MCF 10A (cell line): Measurements from ENCODE around the gene DPH7. TPM values are rescaled to one million over a fixed set of nuclear protein-coding genes. Genes with fewer than 3 reads are reported as not detected.

Experiments used
- BruUV-seq: library from RNA; stranded (reverse); fragments of 400-500 nt; replicated peaks from 2 replicates; lab custom pipeline; 2021; lab: Mats Ljungman, UMichigan
- CTCF ChIA-PET: fragments of 300-600 bp; sonication (Branson Sonifier 250); formaldehyde crosslinking; extraction: SDS; loops from one replicate; lab custom pipeline; 2021; ENCODE audit warnings: antibody characterized with exemption, inconsistent platforms; lab: Yijun Ruan, JAX
- POLR2A ChIA-PET: fragments of 300-600, 350-650 bp; sonication (Branson Sonifier 250); formaldehyde crosslinking; extraction: SDS; loops from one replicate; lab custom pipeline; 2020; ENCODE audit warnings: antibody characterized with exemption, inconsistent platforms; lab: Yijun Ruan, JAX
- DNase-seq: peaks from one replicate; pipeline ENCODE4 v3.0.0-alpha.2; 2018; ENCODE audit not compliant: unreplicated experiment
- H3K27ac Mint-ChIP-seq: one replicate; pipeline ENCODE4 v1.8.0; 2022; ENCODE audit warnings: mild to moderate bottlenecking, low read depth, mixed read lengths; ENCODE audit not compliant: unreplicated experiment
- H3K27me3 Mint-ChIP-seq: one replicate; pipeline ENCODE4 v1.8.0; 2022; ENCODE audit warnings: mixed read lengths; ENCODE audit not compliant: insufficient read depth, unreplicated experiment
- H3K36me3 Mint-ChIP-seq: one replicate; pipeline ENCODE4 v1.8.0; 2022; ENCODE audit warnings: mild to moderate bottlenecking, moderate library complexity, mixed read lengths; ENCODE audit not compliant: insufficient read depth, unreplicated experiment
- H3K4me1 Mint-ChIP-seq: one replicate; pipeline ENCODE4 v1.8.0; 2022; ENCODE audit warnings: mixed read lengths; ENCODE audit not compliant: insufficient read depth, unreplicated experiment
- H3K4me3 Mint-ChIP-seq: one replicate; pipeline ENCODE4 v1.8.0; 2022; ENCODE audit warnings: mild to moderate bottlenecking, moderate library complexity, mixed read lengths; ENCODE audit not compliant: unreplicated experiment
- H3K9me3 Mint-ChIP-seq: one replicate; pipeline ENCODE4 v1.8.0; 2022; ENCODE audit warnings: mixed read lengths; ENCODE audit not compliant: unreplicated experiment
- intact Hi-C: fragments of 100-400 bp; cut with micrococcal nuclease; formaldehyde crosslinking; loops from 2 replicates; pipeline ENCODE4 v1.14.1; 2022
- total RNA-seq: library from RNA; stranded (reverse); gene quantifications from 2 replicates; pipeline ENCODE4 v1.2.3, GENCODE V29; 2022
- TF ChIP-seq, protein P1 (sequence below): fragments of 200-600 bp; IDR thresholded peaks from one replicate; pipeline ENCODE4 v1.8.0; 2022; ENCODE audit warnings: antibody characterized with exemption, mild to moderate bottlenecking; ENCODE audit not compliant: unreplicated experiment

The DPH7 gene
- total RNA-seq, 1 experiment from 2014 or later = 46.4 TPM

DNA sequence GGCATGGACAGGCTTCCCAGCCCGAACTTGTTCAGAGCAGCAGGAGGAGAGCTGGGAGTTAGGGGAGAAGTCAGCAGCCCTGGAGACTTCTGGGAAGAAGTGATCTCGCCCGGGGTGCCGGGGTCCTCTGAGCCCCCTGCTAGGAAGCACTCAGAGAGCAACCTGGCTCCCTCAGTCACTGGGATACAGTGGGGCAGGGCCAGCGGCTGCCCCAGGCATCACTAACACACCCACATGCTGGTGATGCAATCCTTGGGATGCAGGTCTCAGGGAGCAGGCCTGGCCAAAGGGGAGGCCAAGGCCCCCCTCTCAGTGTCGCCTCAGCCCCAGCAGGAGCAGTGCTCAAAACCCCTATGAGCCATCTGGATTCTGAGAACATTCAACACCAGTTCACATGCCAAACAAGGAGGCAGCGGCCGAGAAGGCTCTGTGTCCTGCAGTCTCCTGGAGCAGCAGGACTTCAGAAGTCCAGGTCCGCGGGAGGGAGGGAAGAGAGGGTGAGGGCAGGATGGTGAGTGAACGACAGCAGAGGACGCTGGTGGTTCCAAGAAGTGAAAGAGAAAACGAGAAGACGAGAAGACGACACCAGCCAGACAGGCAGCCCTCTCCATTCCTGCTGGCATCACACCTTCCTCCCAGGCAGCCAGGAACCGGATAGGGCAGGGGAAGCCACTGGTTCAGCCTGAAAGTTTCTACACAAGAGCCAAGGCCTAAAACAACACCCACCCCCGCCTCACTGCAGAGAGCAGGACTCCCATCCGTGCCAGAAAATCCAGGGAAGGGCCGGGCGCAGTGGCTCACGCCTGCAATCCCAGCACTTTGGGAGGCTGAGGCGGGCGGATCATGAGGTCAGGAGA lies 30.8 kb downstream of the DPH7 start:
- ChIA-PET POLR2A (no interaction called here), CTCF (no interaction called here)
- BruUV-seq = no TSS peak
- H3K4me1 Mint-ChIP-seq = peaks cover 5% of the 10 kb centered on the region
- TF ChIP-seq, protein P1, sequence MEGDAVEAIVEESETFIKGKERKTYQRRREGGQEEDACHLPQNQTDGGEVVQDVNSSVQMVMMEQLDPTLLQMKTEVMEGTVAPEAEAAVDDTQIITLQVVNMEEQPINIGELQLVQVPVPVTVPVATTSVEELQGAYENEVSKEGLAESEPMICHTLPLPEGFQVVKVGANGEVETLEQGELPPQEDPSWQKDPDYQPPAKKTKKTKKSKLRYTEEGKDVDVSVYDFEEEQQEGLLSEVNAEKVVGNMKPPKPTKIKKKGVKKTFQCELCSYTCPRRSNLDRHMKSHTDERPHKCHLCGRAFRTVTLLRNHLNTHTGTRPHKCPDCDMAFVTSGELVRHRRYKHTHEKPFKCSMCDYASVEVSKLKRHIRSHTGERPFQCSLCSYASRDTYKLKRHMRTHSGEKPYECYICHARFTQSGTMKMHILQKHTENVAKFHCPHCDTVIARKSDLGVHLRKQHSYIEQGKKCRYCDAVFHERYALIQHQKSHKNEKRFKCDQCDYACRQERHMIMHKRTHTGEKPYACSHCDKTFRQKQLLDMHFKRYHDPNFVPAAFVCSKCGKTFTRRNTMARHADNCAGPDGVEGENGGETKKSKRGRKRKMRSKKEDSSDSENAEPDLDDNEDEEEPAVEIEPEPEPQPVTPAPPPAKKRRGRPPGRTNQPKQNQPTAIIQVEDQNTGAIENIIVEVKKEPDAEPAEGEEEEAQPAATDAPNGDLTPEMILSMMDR = no peak
- peak overlapping the region; percentile 30 for H3K4me3 Mint-ChIP-seq
- intact Hi-C loops = no loop called here
- no peaks in the 10 kb centered on the region for H3K27me3 Mint-ChIP-seq
- no peak for DNase-seq
- H3K36me3 Mint-ChIP-seq = peaks cover 6% of the 10 kb centered on the region
- H3K27ac Mint-ChIP-seq = no peak overlapping the region
- no peaks in the 10 kb centered on the region for H3K9me3 Mint-ChIP-seq

DNA sequence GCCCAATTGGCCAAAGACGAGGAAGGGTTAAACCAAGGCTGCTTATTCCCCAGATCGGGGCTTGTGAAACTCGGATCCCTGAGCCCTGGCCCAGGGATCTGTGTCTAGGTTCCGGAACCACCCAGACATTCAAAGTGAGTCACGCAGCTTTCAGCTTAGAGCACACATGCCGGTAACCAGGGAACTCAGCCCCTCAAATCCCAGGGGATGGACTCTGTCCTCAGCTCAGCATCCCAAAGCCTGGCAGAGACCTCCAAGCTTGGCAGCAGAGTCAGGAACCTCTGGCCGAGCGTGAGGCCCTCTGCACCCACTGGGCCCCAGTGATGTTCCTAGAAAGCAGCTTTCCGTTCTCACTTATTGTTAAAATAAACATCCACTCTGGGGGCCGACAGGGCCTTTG lies 33.6 kb downstream of the DPH7 start:
- H3K27me3 Mint-ChIP-seq = no peaks in the 10 kb centered on the region
- peaks cover 5% of the 10 kb centered on the region for H3K4me1 Mint-ChIP-seq
- H3K27ac Mint-ChIP-seq = no peak overlapping the region
- CTCF ChIA-PET = interaction anchor here (0.7 to 2.9 kb wide), 5 partner anchors 9 to 43 kb away, joined by 3 to 13 read pairs (median 3); no protein-coding TSS in a partner anchor
- no TSS peak for BruUV-seq
- H3K4me3 Mint-ChIP-seq = no peak overlapping the region
- peaks cover 6% of the 10 kb centered on the region for H3K36me3 Mint-ChIP-seq
- no peak for DNase-seq
- no peaks in the 10 kb centered on the region for H3K9me3 Mint-ChIP-seq
- TF ChIP-seq, protein P1 = no peak
- POLR2A ChIA-PET = no interaction called here
- intact Hi-C loops = no loop called here

DNA sequence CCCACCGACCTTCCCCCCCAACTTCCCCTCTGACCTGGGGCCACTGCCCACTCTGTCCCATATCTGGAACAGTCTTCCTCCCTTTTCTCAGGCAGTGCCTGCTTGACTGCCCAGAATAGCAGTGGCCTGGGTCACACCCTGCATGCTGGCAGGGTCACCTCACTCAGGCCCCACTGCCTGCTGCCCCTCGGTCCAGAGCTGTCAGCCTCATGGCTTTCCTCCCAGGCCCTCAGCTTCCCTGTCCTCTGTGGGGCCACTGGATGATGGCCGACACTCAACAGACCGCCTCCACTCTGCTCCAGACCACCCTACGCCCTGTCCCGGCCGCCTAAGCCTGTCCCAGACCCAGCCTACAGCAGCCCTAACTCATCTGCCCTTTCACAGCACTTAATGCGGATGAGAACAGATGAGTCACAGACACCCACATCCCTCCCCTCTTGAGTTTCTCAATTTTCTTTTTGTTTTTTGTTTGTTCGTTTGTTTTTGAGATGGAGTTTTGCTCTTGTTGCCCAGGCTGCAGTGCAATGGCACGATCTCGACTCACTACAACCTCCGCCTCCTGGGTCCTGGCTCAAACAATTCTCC lies 34.5 kb downstream of the DPH7 start:
- H3K36me3 Mint-ChIP-seq = peaks cover 6% of the 10 kb centered on the region
- peaks cover 5% of the 10 kb centered on the region for H3K4me1 Mint-ChIP-seq
- no peak overlapping the region for H3K4me3 Mint-ChIP-seq
- TF ChIP-seq, protein P1 = no peak
- no TSS peak for BruUV-seq
- no peaks in the 10 kb centered on the region for H3K9me3 Mint-ChIP-seq
- ChIA-PET POLR2A (interaction anchor here (0.7 kb wide), 1 partner anchor 10 kb away, joined by 3 read pairs; no protein-coding TSS in a partner anchor), CTCF (interaction anchor here (0.9 to 2.9 kb wide), 3 partner anchors 8 to 44 kb away, joined by 3 to 13 read pairs (median 4); no protein-coding TSS in a partner anchor)
- intact Hi-C loops = no loop called here
- no peak overlapping the region for H3K27ac Mint-ChIP-seq
- no peak for DNase-seq
- H3K27me3 Mint-ChIP-seq = no peaks in the 10 kb centered on the region

DNA sequence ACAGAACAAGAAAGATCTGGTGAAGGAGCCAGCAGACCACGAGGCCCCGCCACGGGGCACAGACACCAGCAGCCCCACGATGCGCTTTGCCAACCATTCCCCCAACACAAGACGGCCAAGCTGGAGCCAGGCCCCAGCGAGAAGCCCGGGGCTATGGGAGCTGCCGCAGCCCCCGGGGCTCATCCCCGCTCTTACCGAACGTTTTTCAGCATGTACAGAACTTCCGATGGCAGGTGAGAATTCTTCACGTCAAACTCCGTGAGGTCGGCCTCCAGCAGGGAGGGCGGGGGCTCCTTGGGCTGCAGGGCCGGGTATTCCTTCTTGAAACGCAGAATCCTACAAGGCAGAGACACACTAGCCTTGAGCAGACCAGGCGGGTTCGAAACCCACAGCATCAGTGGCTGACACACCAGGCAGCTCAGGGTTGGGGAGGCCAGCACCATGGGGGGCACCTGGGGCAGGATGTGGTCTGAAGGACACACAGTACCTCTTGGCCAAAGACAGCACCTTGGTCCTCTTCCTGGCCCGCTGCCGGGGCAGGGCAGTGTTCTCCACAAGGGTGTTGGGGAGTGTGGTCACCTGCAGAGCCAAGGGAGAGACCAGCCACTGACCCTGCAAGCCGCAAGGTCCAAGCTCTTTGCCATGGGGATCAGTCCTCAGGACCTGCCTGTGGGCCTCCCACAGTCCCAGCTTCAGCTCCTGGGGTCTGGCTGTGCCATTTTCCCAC lies 35.3 kb downstream of the DPH7 start:
- peaks cover 5% of the 10 kb centered on the region for H3K4me1 Mint-ChIP-seq
- H3K4me3 Mint-ChIP-seq = no peak overlapping the region
- intact Hi-C loops = no loop called here
- H3K27ac Mint-ChIP-seq = no peak overlapping the region
- H3K36me3 Mint-ChIP-seq = peaks cover 6% of the 10 kb centered on the region
- POLR2A ChIA-PET = no interaction called here
- TF ChIP-seq, protein P1 = no peak
- DNase-seq = no peak
- CTCF ChIA-PET = interaction anchor here (0.5 to 1.2 kb wide), 3 partner anchors 9 to 196 kb away, joined by 3 to 4 read pairs (median 3); no protein-coding TSS in a partner anchor
- no TSS peak for BruUV-seq
- H3K27me3 Mint-ChIP-seq = no peaks in the 10 kb centered on the region
- H3K9me3 Mint-ChIP-seq = no peaks in the 10 kb centered on the region
